ENCODE data around the gene OR7G2.

DNA sequence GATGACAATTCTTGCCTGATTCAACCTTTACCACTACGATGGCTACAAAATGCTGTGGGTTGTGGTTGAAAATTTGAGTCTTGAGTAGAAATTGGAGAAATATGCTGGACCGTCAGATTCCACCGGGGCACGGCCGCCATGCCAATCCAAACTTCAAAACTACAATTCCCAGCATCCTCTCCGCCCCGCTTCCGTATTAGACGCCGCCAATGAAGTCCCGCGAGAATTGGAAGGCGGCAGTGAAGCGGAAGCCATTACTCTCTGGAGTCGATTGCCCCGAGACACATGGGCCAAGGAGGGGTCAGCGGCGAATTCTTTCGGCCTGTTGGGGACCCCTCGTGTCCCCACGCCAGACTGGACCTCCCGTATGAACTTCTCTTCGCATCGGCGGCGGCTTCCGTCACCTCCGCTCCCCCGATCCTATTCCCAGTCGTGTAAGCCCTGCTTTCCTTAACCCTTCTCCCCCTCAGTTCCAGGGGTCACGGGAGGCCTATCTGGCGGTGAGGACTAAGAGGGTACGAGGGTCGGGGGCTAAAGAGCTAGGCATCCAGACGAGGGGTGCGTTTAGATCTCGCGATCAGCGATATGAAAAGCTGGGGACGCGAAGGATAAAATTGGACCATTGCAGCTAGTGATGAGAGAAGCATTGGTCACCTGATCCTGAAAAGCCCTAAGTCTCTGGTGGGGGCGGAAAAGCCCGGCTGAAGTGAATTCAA is 33.0 kb upstream of the OR7G2 start, which contains the start of gene ZNF317:
- TF ChIP-seq, protein P1, sequence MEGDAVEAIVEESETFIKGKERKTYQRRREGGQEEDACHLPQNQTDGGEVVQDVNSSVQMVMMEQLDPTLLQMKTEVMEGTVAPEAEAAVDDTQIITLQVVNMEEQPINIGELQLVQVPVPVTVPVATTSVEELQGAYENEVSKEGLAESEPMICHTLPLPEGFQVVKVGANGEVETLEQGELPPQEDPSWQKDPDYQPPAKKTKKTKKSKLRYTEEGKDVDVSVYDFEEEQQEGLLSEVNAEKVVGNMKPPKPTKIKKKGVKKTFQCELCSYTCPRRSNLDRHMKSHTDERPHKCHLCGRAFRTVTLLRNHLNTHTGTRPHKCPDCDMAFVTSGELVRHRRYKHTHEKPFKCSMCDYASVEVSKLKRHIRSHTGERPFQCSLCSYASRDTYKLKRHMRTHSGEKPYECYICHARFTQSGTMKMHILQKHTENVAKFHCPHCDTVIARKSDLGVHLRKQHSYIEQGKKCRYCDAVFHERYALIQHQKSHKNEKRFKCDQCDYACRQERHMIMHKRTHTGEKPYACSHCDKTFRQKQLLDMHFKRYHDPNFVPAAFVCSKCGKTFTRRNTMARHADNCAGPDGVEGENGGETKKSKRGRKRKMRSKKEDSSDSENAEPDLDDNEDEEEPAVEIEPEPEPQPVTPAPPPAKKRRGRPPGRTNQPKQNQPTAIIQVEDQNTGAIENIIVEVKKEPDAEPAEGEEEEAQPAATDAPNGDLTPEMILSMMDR (IDR thresholded peaks at IDR 0.05), result peak in 1 of 12 donors; percentile 17
- TF ChIP-seq POLR2A (IDR thresholded peaks at IDR 0.05), result peak in 1 of 2 donors; percentile 70
